Nephron (organoid): Measurements from ENCODE around the gene ARSA.

ENCODE experiments used
- H3K27ac Mint-ChIP-seq, 3 experiments: 2 replicates each; pipeline ENCODE4 v1.8.0; 2020; ENCODE audit warnings: mixed read lengths in 3 of 3, mild to moderate bottlenecking in 2 of 3, moderate library complexity in 1 of 3
- H3K27me3 Mint-ChIP-seq: 2 replicates; pipeline ENCODE4 v1.8.0; 2021; ENCODE audit warnings: low read depth, mild to moderate bottlenecking, moderate library complexity, mixed read lengths
- H3K36me3 Mint-ChIP-seq: 2 replicates; pipeline ENCODE4 v1.8.0; 2020; ENCODE audit warnings: low read depth, mixed read lengths
- H3K4me1 Mint-ChIP-seq: 2 replicates; pipeline ENCODE4 v1.8.0; 2020; ENCODE audit warnings: mixed read lengths
- H3K4me3 Mint-ChIP-seq, 3 experiments: 2 replicates each; pipeline ENCODE4 v1.8.0; 2020; ENCODE audit warnings: mild to moderate bottlenecking in 3 of 3, mixed read lengths in 3 of 3, moderate library complexity in 2 of 3
- H3K9me3 Mint-ChIP-seq: 2 replicates; pipeline ENCODE4 v1.8.0; 2020; ENCODE audit warnings: mixed read lengths
- CTCF ChIP-seq, 3 experiments: fragments of 200-600 bp; sonication (generic); IDR thresholded peaks; one replicate each; pipeline ENCODE4 v1.5.0; 2021; ENCODE audit warnings: antibody characterized with exemption in 3 of 3; ENCODE audit not compliant: unreplicated experiment in 3 of 3

ARSA gene

GRCh38 chr22:50674606-50675552, 46.9 kb upstream of the ARSA start:
- Mint-ChIP-seq H3K27me3 (peaks cover 25% of the 10 kb centered on the region), H3K9me3 (no peaks in the 10 kb centered on the region), H3K4me1 (peaks cover 13% of the 10 kb centered on the region), H3K4me3 (peak overlapping the region; percentile 74 to 80 (median 79)), H3K27ac (peak overlapping the region in 1 of 3 experiments; percentile 0), H3K36me3 (peaks cover 19% of the 10 kb centered on the region)
- TF ChIP-seq CTCF (IDR thresholded peaks at IDR 0.05; ENCODE audit: unreplicated experiment in 3 of 3) = no peak

GRCh38 chr22:50674130-50674500, 46.2 kb upstream of the ARSA start:
- peak overlapping the region in 1 of 3 experiments; percentile 68 for H3K4me3 Mint-ChIP-seq
- peaks cover 14% of the 10 kb centered on the region for H3K36me3 Mint-ChIP-seq
- TF ChIP-seq CTCF (IDR thresholded peaks at IDR 0.05; ENCODE audit: unreplicated experiment in 3 of 3) = no peak
- no peak overlapping the region for H3K27ac Mint-ChIP-seq
- peaks cover 26% of the 10 kb centered on the region for H3K27me3 Mint-ChIP-seq
- H3K9me3 Mint-ChIP-seq = no peaks in the 10 kb centered on the region
- peaks cover 13% of the 10 kb centered on the region for H3K4me1 Mint-ChIP-seq

GRCh38 chr22:50673231-50674129, 45.5 kb upstream of the ARSA start:
- peaks cover 26% of the 10 kb centered on the region for H3K27me3 Mint-ChIP-seq
- H3K4me1 Mint-ChIP-seq = peaks cover 13% of the 10 kb centered on the region
- H3K9me3 Mint-ChIP-seq = no peaks in the 10 kb centered on the region
- peak overlapping the region; percentile 75 to 83 (median 81) for H3K4me3 Mint-ChIP-seq
- H3K36me3 Mint-ChIP-seq = peaks cover 14% of the 10 kb centered on the region
- no peak for TF ChIP-seq CTCF (IDR thresholded peaks at IDR 0.05; ENCODE audit: unreplicated experiment in 3 of 3)
- H3K27ac Mint-ChIP-seq = peak overlapping the region; percentile 6 to 80 (median 48)

- TF ChIP-seq CTCF (IDR thresholded peaks at IDR 0.05; ENCODE audit: unreplicated experiment in 3 of 3) = no peak
- Mint-ChIP-seq H3K27me3 (peaks cover 26% of the 10 kb centered on the region), H3K9me3 (no peaks in the 10 kb centered on the region), H3K27ac (peak within 1 kb of the TSS; percentile 37 to 80 (median 48)), H3K36me3 (peaks cover 7% of the 10 kb centered on the region), H3K4me3 (peak within 1 kb of the TSS; percentile 75 to 83 (median 81)), H3K4me1 (peaks cover 13% of the 10 kb centered on the region)
Observed at GRCh38 chr22:50672471-50673230, 44.7 kb upstream of the ARSA start, which contains the start of gene SHANK3. TSS of gene SHANK3 (plus strand) at chr22:50672823.

- Mint-ChIP-seq H3K36me3 (peaks cover 6% of the 10 kb centered on the region), H3K4me3 (peak overlapping the region in 2 of 3 experiments; percentile 36 to 61), H3K9me3 (no peaks in the 10 kb centered on the region), H3K27ac (peak overlapping the region in 2 of 3 experiments; percentile 37 to 41), H3K27me3 (peaks cover 26% of the 10 kb centered on the region), H3K4me1 (peaks cover 13% of the 10 kb centered on the region)
- no peak for TF ChIP-seq CTCF (IDR thresholded peaks at IDR 0.05; ENCODE audit: unreplicated experiment in 3 of 3)
Observed at GRCh38 chr22:50672041-50672440, 44.1 kb upstream of the ARSA start.
